ENCODE data around the gene PRKN.

- TF ChIP-seq MLLT1 (IDR thresholded peaks at IDR 0.05) (no peak), USF1 (CRISPR knock-in tag; IDR thresholded peaks at IDR 0.05) (no peak), YY1 (IDR thresholded peaks at IDR 0.05; ENCODE audit: borderline replicate concordance in 1 of 3, control insufficient read depth in 1 of 3, extremely low read depth in 1 of 3, insufficient read depth in 3 of 3, insufficient read length in 1 of 3, insufficient replicate concordance in 2 of 3, low read depth in 1 of 3, low read length in 2 of 3) (no peak)
Observed at GRCh38 chr6:161660666-161661571, 1066.6 kb downstream of the PRKN start.
